Measurements from ENCODE around the gene MOB3B.

The MOB3B gene

GRCh38 chr9:27408001-27408400 lies 121.6 kb downstream of the MOB3B start:
- TF ChIP-seq CTCF (IDR thresholded peaks at IDR 0.05; ENCODE audit: extremely low read depth, missing control alignments) = no peak
- DNase-seq (ENCODE audit: low spot score) = no peak

- TF ChIP-seq CTCF (IDR thresholded peaks at IDR 0.05; ENCODE audit: extremely low read depth, missing control alignments) = no peak
- no peak for DNase-seq (ENCODE audit: low spot score)
Observed at GRCh38 chr9:27407491-27407890, 122.1 kb downstream of the MOB3B start.

GRCh38 chr9:27404661-27405060 lies 125.0 kb downstream of the MOB3B start:
- no peak for TF ChIP-seq CTCF (IDR thresholded peaks at IDR 0.05; ENCODE audit: extremely low read depth, missing control alignments)
- DNase-seq (ENCODE audit: low spot score) = no peak

GRCh38 chr9:27402626-27403025 lies 127.0 kb downstream of the MOB3B start:
- TF ChIP-seq CTCF (IDR thresholded peaks at IDR 0.05; ENCODE audit: extremely low read depth, missing control alignments) = no peak
- DNase-seq (ENCODE audit: low spot score) = no peak

GRCh38 chr9:27400334-27400880 lies 129.2 kb downstream of the MOB3B start:
- DNase-seq (ENCODE audit: low spot score) = no peak
- no peak for TF ChIP-seq CTCF (IDR thresholded peaks at IDR 0.05; ENCODE audit: extremely low read depth, missing control alignments)

- DNase-seq (ENCODE audit: low spot score) = no peak
Observed at GRCh38 chr9:27398982-27399653, 130.5 kb downstream of the MOB3B start.

More at GRCh38 chr9:27398982-27399653, 130.5 kb downstream of the MOB3B start:
- no peak for TF ChIP-seq CTCF (IDR thresholded peaks at IDR 0.05; ENCODE audit: extremely low read depth, missing control alignments)

Data from GM20000 (cell line).